Right forelimb (tissue), 1 donor: ENCODE measurements around the gene GREM1.

Experiments
- DNase-seq: peaks from one replicate; pipeline ENCODE4 v3.0.0-alpha.2; 2018

GREM1 gene

DNA sequence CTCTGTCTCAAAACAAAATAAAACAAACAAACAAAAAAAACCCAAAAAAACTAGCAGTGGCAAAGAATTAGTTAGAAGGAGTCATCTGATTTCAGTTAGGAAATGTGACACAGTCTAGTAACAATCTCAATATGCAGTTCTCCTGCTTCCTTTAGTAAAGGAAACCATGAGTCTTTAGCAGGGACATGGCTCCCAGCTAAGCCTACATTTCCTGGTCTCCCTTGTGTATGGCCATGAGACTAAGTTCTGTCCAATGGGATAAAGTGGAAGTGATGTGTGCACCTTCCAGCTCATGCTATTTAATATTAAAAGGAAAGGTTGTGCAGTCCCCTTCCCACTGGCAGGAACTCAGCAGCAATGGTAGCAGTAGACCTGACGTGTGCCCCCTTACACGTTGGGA, 74.6 kb downstream of the GREM1 start:
- DNase-seq, result no peak
